Lung (tissue), 12 donors: ENCODE measurements around the gene GNAS-AS1. TPM values are rescaled to one million over a fixed set of nuclear protein-coding genes. Genes with fewer than 3 reads are reported as not detected.

Experiments used
- ATAC-seq: fragments of 200-7000 bp; cut with Tn5 transposase; one replicate; pipeline ENCODE4 v1.9.1; 2020; ENCODE audit warnings: moderate number of reproducible peaks; ENCODE audit not compliant: insufficient read depth, low FRiP score
- DNase-seq, 3 donors: peaks; one replicate each; pipeline ENCODE4 v3.0.0-alpha.2; 2013 to 2017
- H3K27ac ChIP-seq, 2 donors: one replicate each; pipeline ENCODE4 v1.5.1; 2013; ENCODE audit warnings: mild to moderate bottlenecking in 2 of 2, moderate library complexity in 2 of 2, control low read depth in 1 of 2, inconsistent platforms in 1 of 2, low read depth in 1 of 2, low read length in 1 of 2
- H3K27me3 ChIP-seq, 3 donors: one replicate each; pipeline ENCODE4 v1.5.1; 2013; ENCODE audit warnings: low read length in 2 of 3; ENCODE audit not compliant: control insufficient read depth in 3 of 3, insufficient read depth in 3 of 3
- H3K36me3 ChIP-seq, 4 donors: one replicate each; pipeline ENCODE4 v1.5.1; 2013; ENCODE audit warnings: low read length in 4 of 4, mild to moderate bottlenecking in 1 of 4, moderate library complexity in 1 of 4; ENCODE audit not compliant: control insufficient read depth in 4 of 4, insufficient read depth in 4 of 4
- H3K4me1 ChIP-seq, 5 donors: one replicate each; pipeline ENCODE4 v1.5.1; 2013; ENCODE audit warnings: low read length in 5 of 5, mild to moderate bottlenecking in 2 of 5, moderate library complexity in 1 of 5; ENCODE audit not compliant: control insufficient read depth in 5 of 5, insufficient read depth in 5 of 5
- H3K4me3 ChIP-seq: one replicate; pipeline ENCODE4 v1.5.1; 2013; ENCODE audit warnings: mild to moderate bottlenecking, control low read depth, moderate library complexity
- H3K9ac ChIP-seq, 2 donors: one replicate each; pipeline ENCODE4 v1.5.1; 2013; ENCODE audit warnings: low read length in 2 of 2, control low read depth in 1 of 2; ENCODE audit not compliant: insufficient read depth in 1 of 2
- H3K9me3 ChIP-seq, 4 donors: one replicate each; pipeline ENCODE4 v1.5.1; 2013; ENCODE audit warnings: low read length in 3 of 4, mild to moderate bottlenecking in 1 of 4, moderate library complexity in 1 of 4; ENCODE audit not compliant: control insufficient read depth in 4 of 4, insufficient read depth in 3 of 4
- WGBS, 2 donors: extraction: QIAGEN DNeasy Blood & Tissue Kit; methylation state at CpG; one replicate each; pipeline ENCODE4 v1.1.7; 2013; 5-methylcytosine and 5-hydroxymethylcytosine counted together
- polyA plus RNA-seq, 2 donors: library from polyadenylated mRNA; stranded (reverse); fragments of 200-250 nt; gene quantifications; one replicate each; pipeline ENCODE4 v1.2.1, GENCODE V29; 2013
- total RNA-seq, 2 donors: library from RNA; depleted of rRNA in 1 of 2; stranded (reverse); fragments of >200 nt in 1 of 2; gene quantifications; one replicate each; pipeline ENCODE4 v1.2.1, GENCODE V29; 2014 to 2021
- TF ChIP-seq, protein P1 (sequence below): IDR thresholded peaks from 2 replicates; pipeline ENCODE4 v1.5.1; 2012; ENCODE audit warnings: mild to moderate bottlenecking; ENCODE audit errors: control extremely low read depth, extremely low read depth
- donor health status: control.
- donor health status: control.
- donor health status: Bipolar disorder and iron deficiency.
- donor health status: healthy.
- donor health status: DM: yes; HTN: yes; CAD: no.

Gene GNAS-AS1
- total and polyA plus RNA-seq, 4 donors = 0.07 to 1.9 (median 0.74) TPM

DNA sequence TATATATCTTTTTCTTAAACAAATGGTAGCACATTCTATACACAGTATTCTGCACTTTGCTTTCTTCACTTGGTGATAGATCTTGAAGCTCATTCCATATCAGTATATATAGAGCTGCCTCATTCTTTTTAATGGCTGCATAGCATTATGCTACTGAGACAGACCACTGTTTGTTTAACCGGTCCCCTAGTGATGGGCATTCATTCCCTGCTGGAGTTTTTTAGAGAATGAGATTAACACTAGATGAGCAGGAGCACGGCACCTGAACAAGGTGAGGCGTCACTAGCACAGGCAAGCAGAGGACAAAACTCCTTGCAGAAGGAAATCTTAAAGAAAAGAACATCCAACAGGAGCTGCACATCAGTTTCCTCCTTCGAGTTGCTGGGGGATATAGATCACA, 69.6 kb downstream of the GNAS-AS1 start:
- Histone ChIP-seq H3K9me3 (no peaks in the 10 kb centered on the region), H3K4me3 (no peak overlapping the region), H3K9ac (no peak overlapping the region), H3K4me1 (no peaks in the 10 kb centered on the region), H3K36me3 (no peaks in the 10 kb centered on the region), H3K27ac (no peak overlapping the region), H3K27me3 (peaks cover 0 to 4% (median 0%) of the 10 kb centered on the region in 3 donors)
- 69 to 71% methylated on average over 4 of the region's 4 CpGs for WGBS, 2 donors
- ATAC-seq = no peak
- no peak for DNase-seq
- TF ChIP-seq, protein P1, sequence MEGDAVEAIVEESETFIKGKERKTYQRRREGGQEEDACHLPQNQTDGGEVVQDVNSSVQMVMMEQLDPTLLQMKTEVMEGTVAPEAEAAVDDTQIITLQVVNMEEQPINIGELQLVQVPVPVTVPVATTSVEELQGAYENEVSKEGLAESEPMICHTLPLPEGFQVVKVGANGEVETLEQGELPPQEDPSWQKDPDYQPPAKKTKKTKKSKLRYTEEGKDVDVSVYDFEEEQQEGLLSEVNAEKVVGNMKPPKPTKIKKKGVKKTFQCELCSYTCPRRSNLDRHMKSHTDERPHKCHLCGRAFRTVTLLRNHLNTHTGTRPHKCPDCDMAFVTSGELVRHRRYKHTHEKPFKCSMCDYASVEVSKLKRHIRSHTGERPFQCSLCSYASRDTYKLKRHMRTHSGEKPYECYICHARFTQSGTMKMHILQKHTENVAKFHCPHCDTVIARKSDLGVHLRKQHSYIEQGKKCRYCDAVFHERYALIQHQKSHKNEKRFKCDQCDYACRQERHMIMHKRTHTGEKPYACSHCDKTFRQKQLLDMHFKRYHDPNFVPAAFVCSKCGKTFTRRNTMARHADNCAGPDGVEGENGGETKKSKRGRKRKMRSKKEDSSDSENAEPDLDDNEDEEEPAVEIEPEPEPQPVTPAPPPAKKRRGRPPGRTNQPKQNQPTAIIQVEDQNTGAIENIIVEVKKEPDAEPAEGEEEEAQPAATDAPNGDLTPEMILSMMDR = no peak

DNA sequence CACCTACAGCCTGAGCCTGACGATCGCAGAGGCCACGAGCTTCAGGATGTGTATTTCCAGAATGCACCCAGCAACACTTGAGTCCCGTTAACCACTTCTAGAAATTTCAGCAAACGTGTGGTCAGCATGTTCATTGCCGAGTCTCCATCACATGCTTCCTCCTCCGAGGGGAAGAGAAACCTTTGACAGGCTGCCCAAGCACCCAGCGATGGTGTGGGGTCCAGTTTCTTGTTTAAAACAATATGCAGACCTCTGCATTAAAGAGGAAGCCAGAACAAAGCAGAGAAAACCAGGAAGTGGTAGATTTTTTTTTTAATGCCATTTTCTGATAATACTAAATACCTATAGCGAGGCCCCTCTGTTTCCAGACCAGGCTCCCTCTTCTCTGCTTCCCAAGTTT, 71.9 kb downstream of the GNAS-AS1 start:
- ATAC-seq (no peak), DNase-seq (no peak)
- TF ChIP-seq, protein P1 = no peak
- no peak overlapping the region for H3K4me3 ChIP-seq
- H3K27me3 ChIP-seq = peaks cover 0 to 9% (median 0%) of the 10 kb centered on the region in 3 donors
- WGBS, 2 donors = 37 to 48% methylated on average over 9 of the region's 9 CpGs
- no peak overlapping the region for H3K9ac ChIP-seq
- no peaks in the 10 kb centered on the region for H3K36me3 ChIP-seq
- H3K27ac ChIP-seq = no peak overlapping the region
- H3K4me1 ChIP-seq = no peaks in the 10 kb centered on the region
- H3K9me3 ChIP-seq = no peaks in the 10 kb centered on the region

DNA sequence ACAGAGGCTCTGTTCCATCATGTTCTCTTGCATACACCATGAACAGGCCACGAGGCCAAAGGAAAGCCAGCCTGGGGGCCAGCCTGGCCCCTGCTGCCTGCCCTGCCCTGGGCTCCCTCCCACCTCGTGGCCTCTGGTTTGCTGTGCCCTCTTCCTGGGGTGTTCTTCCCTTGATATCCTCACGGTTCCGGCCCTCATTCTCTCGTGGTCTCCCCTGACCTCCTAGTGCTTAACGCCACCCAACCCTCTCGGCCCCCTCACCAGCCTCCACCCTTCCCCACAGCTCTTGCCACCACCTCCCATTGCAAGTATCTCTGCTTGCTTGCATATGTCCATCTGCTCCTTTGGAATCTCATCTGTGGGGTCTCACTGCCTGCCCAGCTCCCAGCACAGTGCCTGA, 73.0 kb downstream of the GNAS-AS1 start:
- 81 to 87% methylated on average over 7 of the region's 7 CpGs for WGBS, 2 donors
- H3K27ac ChIP-seq = no peak overlapping the region
- no peak for ATAC-seq
- H3K9ac ChIP-seq = no peak overlapping the region
- no peaks in the 10 kb centered on the region for H3K4me1 ChIP-seq
- DNase-seq = no peak
- peaks cover 0 to 9% (median 0%) of the 10 kb centered on the region in 3 donors for H3K27me3 ChIP-seq
- H3K36me3 ChIP-seq = no peaks in the 10 kb centered on the region
- TF ChIP-seq, protein P1 = no peak
- no peaks in the 10 kb centered on the region for H3K9me3 ChIP-seq
- H3K4me3 ChIP-seq = no peak overlapping the region

DNA sequence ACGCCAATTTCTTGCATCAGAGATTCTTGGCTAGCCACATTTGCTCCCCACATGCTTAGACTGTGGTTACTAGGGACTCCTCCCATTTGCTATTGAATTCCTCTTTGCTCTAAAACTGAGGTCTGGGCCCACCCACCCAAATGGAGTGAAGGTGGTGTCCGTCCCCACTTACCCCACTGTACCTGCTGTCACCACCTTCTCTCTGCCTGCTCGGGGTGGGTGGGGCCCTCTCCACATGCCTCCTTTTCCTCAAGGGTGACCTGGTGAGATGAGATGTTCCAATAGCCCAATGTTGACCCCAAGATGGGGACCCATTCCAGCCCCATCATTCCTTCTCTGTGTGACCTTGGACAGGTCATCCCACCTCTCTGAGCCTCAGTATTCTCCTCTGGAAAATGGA, 74.6 kb downstream of the GNAS-AS1 start:
- Histone ChIP-seq H3K4me1 (no peaks in the 10 kb centered on the region), H3K36me3 (no peaks in the 10 kb centered on the region), H3K27me3 (peaks cover 0 to 10% (median 0%) of the 10 kb centered on the region in 3 donors), H3K9me3 (no peaks in the 10 kb centered on the region), H3K9ac (no peak overlapping the region), H3K27ac (no peak overlapping the region), H3K4me3 (no peak overlapping the region)
- ATAC-seq (no peak), DNase-seq (no peak)
- 74 to 81% methylated on average over 3 of the region's 3 CpGs for WGBS, 2 donors
- TF ChIP-seq, protein P1 = no peak
